Measurements from ENCODE around the gene FRY. TPM values are rescaled to one million over a fixed set of nuclear protein-coding genes. Genes with fewer than 3 reads are reported as not detected.

The FRY gene
- total RNA-seq, 4 donors from 2014 or later = 5.8 to 17.4 (median 12.0) TPM

DNA sequence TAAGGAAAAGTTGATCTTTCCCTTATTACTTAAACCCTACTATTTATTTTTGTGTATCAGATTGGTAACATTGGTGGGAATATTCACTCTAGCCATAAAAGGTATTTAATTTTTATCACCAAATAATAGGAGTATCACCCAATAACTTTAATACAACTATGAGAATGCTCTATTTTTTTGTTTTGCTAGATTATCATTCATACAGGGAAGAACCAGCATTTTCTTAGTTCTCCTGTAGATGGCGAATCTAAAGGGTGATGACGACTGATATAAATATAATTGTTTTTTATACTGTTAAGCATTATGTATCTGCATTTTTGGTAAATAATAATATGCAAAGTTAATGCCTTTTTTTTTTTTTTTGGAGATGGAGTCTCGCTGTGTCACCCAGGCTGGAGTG is 7.9 kb upstream of the FRY start:
- 84 to 85% methylated on average over 3 of the region's 3 CpGs for WGBS, 2 donors

DNA sequence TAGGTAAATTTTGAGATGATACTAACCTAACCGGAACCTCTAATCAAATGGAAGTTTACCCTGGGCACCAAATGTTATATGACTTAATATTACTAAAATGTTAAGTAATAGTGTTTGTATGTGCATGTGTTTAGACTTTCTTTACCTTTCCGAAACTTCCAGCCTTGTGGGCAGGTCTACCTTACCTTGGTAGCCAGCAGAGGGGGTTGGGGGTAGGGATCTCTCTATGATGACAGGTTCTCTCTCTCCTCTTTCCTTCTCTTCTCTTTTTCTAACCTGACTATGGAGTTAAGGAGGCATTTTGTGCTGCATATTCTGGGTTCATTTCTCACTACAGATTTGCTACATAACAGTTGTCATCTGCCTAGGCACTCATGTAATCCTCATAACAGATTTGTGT is 6.8 kb upstream of the FRY start:
- WGBS, 2 donors = 91 to 94% methylated on average over 2 of the region's 2 CpGs
- Histone ChIP-seq H3K4me3 (no peak overlapping the region), H3K27ac (no peak overlapping the region), H3K36me3 (no peaks in the 10 kb centered on the region), H3K27me3 (no peaks in the 10 kb centered on the region), H3K4me1 (no peaks in the 10 kb centered on the region), H3K9me3 (no peaks in the 10 kb centered on the region)
- no peak for TF ChIP-seq POLR2A (IDR thresholded peaks at IDR 0.05)
- TF ChIP-seq, protein P1, sequence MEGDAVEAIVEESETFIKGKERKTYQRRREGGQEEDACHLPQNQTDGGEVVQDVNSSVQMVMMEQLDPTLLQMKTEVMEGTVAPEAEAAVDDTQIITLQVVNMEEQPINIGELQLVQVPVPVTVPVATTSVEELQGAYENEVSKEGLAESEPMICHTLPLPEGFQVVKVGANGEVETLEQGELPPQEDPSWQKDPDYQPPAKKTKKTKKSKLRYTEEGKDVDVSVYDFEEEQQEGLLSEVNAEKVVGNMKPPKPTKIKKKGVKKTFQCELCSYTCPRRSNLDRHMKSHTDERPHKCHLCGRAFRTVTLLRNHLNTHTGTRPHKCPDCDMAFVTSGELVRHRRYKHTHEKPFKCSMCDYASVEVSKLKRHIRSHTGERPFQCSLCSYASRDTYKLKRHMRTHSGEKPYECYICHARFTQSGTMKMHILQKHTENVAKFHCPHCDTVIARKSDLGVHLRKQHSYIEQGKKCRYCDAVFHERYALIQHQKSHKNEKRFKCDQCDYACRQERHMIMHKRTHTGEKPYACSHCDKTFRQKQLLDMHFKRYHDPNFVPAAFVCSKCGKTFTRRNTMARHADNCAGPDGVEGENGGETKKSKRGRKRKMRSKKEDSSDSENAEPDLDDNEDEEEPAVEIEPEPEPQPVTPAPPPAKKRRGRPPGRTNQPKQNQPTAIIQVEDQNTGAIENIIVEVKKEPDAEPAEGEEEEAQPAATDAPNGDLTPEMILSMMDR (IDR thresholded peaks at IDR 0.05) = no peak
- intact Hi-C loops (cut with DNase I) = no loop called here
- no peak for DNase-seq

More for the DNA sequence above, 7.9 kb upstream of the FRY start:
- Histone ChIP-seq H3K4me3 (no peak overlapping the region), H3K27me3 (no peaks in the 10 kb centered on the region), H3K4me1 (no peaks in the 10 kb centered on the region), H3K27ac (no peak overlapping the region), H3K9me3 (no peaks in the 10 kb centered on the region), H3K36me3 (no peaks in the 10 kb centered on the region)
- intact Hi-C loops (cut with DNase I) = no loop called here
- DNase-seq = no peak
- TF ChIP-seq, protein P1 (IDR thresholded peaks at IDR 0.05) = no peak
- no peak for TF ChIP-seq POLR2A (IDR thresholded peaks at IDR 0.05)

DNA sequence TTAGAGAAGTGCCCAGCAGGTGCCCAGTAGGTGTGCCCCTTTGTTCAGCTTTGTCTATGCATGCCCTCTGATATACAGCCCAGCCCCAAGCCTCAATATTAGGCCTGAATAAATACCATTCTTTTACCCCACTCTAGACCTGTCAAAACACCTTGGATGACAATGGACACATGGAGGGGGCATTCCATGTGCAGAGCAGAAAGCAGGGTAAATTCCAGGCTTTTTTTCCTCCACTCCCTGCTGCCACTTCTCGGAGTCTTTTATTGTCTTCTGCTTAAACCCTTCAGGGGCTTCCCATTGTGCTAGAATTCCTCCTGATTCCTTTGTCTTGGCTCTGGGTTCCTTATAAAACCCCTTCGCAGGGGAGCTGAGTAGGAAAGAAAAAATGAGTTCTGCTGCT is 5.8 kb upstream of the FRY start:
- Histone ChIP-seq H3K27ac (no peak overlapping the region), H3K4me1 (peaks cover 0 to 4% (median 2%) of the 10 kb centered on the region in 3 donors), H3K9me3 (no peaks in the 10 kb centered on the region), H3K27me3 (no peaks in the 10 kb centered on the region), H3K4me3 (no peak overlapping the region), H3K36me3 (no peaks in the 10 kb centered on the region)
- no peak for TF ChIP-seq POLR2A (IDR thresholded peaks at IDR 0.05)
- TF ChIP-seq, protein P1 (IDR thresholded peaks at IDR 0.05) = no peak
- DNase-seq = no peak
- intact Hi-C loops (cut with DNase I) = no loop called here
- 66 to 88% methylated on average over 2 of the region's 2 CpGs for WGBS, 2 donors

DNA sequence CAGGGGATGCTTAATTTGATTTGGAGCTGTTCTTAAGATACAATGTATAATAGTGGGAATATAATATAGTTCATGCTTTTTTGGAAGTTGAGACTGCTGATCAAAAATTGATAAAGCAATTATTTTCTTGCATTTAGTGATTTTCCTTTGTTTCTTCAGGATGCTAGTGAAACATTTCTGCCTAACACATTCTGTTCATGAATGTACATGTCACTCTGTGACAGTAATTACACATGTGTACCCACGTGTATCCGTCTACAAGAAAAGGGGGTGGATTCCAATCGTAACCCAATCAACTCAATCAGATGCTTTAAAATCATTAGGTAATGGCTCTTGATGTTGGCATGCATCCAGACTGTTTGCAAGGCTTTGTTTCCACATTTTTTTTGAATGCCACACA is 5.0 kb upstream of the FRY start:
- peaks cover 0 to 13% (median 5%) of the 10 kb centered on the region in 3 donors for H3K4me1 ChIP-seq
- H3K9me3 ChIP-seq = no peaks in the 10 kb centered on the region
- no peak for TF ChIP-seq POLR2A (IDR thresholded peaks at IDR 0.05)
- TF ChIP-seq, protein P1 (IDR thresholded peaks at IDR 0.05) = no peak
- no peak for DNase-seq
- no peak overlapping the region for H3K27ac ChIP-seq
- H3K27me3 ChIP-seq = peaks cover 0 to 6% (median 0%) of the 10 kb centered on the region in 4 donors
- no peaks in the 10 kb centered on the region for H3K36me3 ChIP-seq
- WGBS, 2 donors = 61 to 85% methylated on average over 3 of the region's 3 CpGs
- intact Hi-C loops (cut with DNase I) = no loop called here
- H3K4me3 ChIP-seq = no peak overlapping the region

DNA sequence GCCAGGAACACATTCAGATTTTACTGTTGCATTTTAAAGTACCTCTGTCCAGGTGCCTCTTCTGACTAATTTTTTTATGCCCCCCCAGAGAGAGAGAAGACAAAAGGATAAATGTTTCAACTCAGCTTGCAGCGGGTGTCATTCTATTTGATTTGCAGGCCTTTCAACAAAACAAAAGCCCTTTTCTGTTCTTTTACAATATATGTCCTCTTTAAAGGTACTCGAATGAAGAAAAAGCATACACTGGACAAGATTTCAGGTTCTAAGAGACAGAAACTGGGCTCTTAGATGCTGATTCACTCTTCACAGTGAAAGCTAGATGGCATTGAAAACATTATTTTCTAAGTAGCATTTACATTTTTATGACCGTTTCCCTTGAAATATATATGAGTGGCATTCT is 2.9 kb upstream of the FRY start:
- TF ChIP-seq, protein P1 (IDR thresholded peaks at IDR 0.05) = no peak
- no peak for TF ChIP-seq POLR2A (IDR thresholded peaks at IDR 0.05)
- 82 to 94% methylated on average over 3 of the region's 3 CpGs for WGBS, 2 donors
- Histone ChIP-seq H3K36me3 (no peaks in the 10 kb centered on the region), H3K4me3 (no peak overlapping the region), H3K9me3 (no peaks in the 10 kb centered on the region), H3K27me3 (peaks cover 0 to 7% (median 0%) of the 10 kb centered on the region in 4 donors), H3K4me1 (peaks cover 0 to 18% (median 5%) of the 10 kb centered on the region in 3 donors), H3K27ac (no peak overlapping the region)
- intact Hi-C loops (cut with DNase I) = no loop called here
- no peak for DNase-seq
